A549 (cell line): Measurements from ENCODE around the gene PBX1. TPM values are rescaled to one million over a fixed set of nuclear protein-coding genes. Genes with fewer than 3 reads are reported as not detected.

Source experiments
- ATAC-seq, 2 experiments: fragments of 200-7000 bp in 1 of 2; fragments of >200 bp in 1 of 2; cut with Nextera tagmentation in 1 of 2; cut with Tn5 transposase in 1 of 2; 3 replicates each; pipeline versions ENCODE4 v1.8.0 to v1.9.1; 2018 to 2020; ENCODE audit warnings: mild to moderate bottlenecking in 1 of 2, moderate library complexity in 1 of 2
- CTCF ChIA-PET: fragments of 300-600 bp; sonication (Branson Sonifier 250); formaldehyde crosslinking; extraction: SDS; loops from one replicate; lab custom pipeline; 2021; ENCODE audit warnings: antibody characterized with exemption, inconsistent platforms; lab: Yijun Ruan, JAX
- POLR2A ChIA-PET: fragments of 350-600 bp; formaldehyde crosslinking; extraction: SDS; loops from one replicate; lab custom pipeline; 2021; ENCODE audit warnings: antibody characterized with exemption, inconsistent platforms; lab: Yijun Ruan, JAX
- DNase-seq, 2 experiments: peaks; one replicate each; pipeline versions ENCODE4 v3.0.0 to v3.0.0-alpha.2; 2011 to 2016; ENCODE audit warnings: low read depth in 1 of 2, low spot score in 1 of 2
- FAIRE-seq: peaks from 2 replicates; lab custom pipeline; 2011; peaks lifted over from hg19 to GRCh38; lab: Jason Lieb, UNC
- H3K27ac ChIP-seq, 2 experiments: fragments of >200 bp; sonication (Bioruptor Twin); formaldehyde crosslinking; 3 replicates each; pipeline ENCODE4 v1.5.1; 2016 to 2017
- H3K4me1 ChIP-seq: fragments of >200 bp; sonication (Bioruptor Twin); formaldehyde crosslinking; 3 replicates; pipeline ENCODE4 v1.6.1; 2016
- H3K4me2 ChIP-seq: fragments of >200 bp; sonication (Bioruptor Twin); formaldehyde crosslinking; 3 replicates; pipeline ENCODE4 v1.6.1; 2016
- H3K4me3 ChIP-seq: fragments of >200 bp; sonication (Bioruptor Twin); formaldehyde crosslinking; 3 replicates; pipeline ENCODE4 v1.5.1; 2016
- H3K9me3 ChIP-seq: fragments of >200 bp; sonication (Bioruptor Twin); formaldehyde crosslinking; 3 replicates; pipeline ENCODE4 v1.6.1; 2016
- CBX8 ChIP-seq: fragments of 200-600 bp; sonication (generic); IDR thresholded peaks from 2 replicates; pipeline ENCODE4 v1.6.1; 2016
- CEBPB ChIP-seq, 2 experiments: fragments of >200 bp in 1 of 2; sonication (Bioruptor Twin) in 1 of 2; formaldehyde crosslinking in 1 of 2; IDR thresholded peaks; 2 replicates each; pipeline ENCODE4 v1.6.1; 2012 to 2016
- EHF ChIP-seq: fragments of 250-450 bp; sonication (Bioruptor Pico); IDR thresholded peaks from 2 replicates; pipeline ENCODE4 v1.5.0; 2020; ENCODE audit warnings: mild to moderate bottlenecking
- FOSL2 ChIP-seq, 2 experiments: fragments of 450-650 bp in 1 of 2; fragments of >200 bp in 1 of 2; sonication (Bioruptor Twin) in 1 of 2; formaldehyde crosslinking; IDR thresholded peaks; 2 replicates each; pipeline versions ENCODE4 v1.5.0 to v1.6.1; 2016 to 2020; ENCODE audit warnings: mild to moderate bottlenecking in 1 of 2, moderate library complexity in 1 of 2
- GATA3 ChIP-seq: IDR thresholded peaks from 2 replicates; pipeline ENCODE4 v1.6.1; 2012; ENCODE audit warnings: borderline replicate concordance
- HEYL ChIP-seq: fragments of 250-450 bp; sonication (Bioruptor Pico); IDR thresholded peaks from 2 replicates; pipeline ENCODE4 v1.8.0; 2021; ENCODE audit warnings: mild to moderate bottlenecking, moderate library complexity
- HOXB13 ChIP-seq: fragments of 250-450 bp; sonication (Bioruptor Pico); IDR thresholded peaks from 2 replicates; pipeline ENCODE4 v1.5.0; 2020; ENCODE audit warnings: low read depth, mild to moderate bottlenecking, moderate library complexity
- JUNB ChIP-seq: fragments of >200 bp; sonication (Bioruptor Twin); formaldehyde crosslinking; IDR thresholded peaks from 2 replicates; pipeline ENCODE4 v1.6.1; 2016
- KDM5A ChIP-seq: fragments of 200-600 bp; sonication (generic); IDR thresholded peaks from 2 replicates; pipeline ENCODE4 v1.6.1; 2016; ENCODE audit warnings: antibody characterized with exemption, mild to moderate bottlenecking
- MAFK ChIP-seq: fragments of 450-650 bp; IDR thresholded peaks from 2 replicates; pipeline ENCODE4 v1.6.1; 2014; ENCODE audit not compliant: partially characterized antibody
- NPAS2 ChIP-seq: fragments of 250-450 bp; sonication (Bioruptor Pico); IDR thresholded peaks from 2 replicates; pipeline ENCODE4 v1.8.0; 2022; ENCODE audit warnings: mild to moderate bottlenecking, moderate library complexity, borderline replicate concordance
- POLR2A ChIP-seq: IDR thresholded peaks from 2 replicates; pipeline ENCODE4 v1.6.1; 2012; ENCODE audit warnings: mild to moderate bottlenecking, low read length
- RAD21 ChIP-seq, 2 experiments: fragments of >200 bp in 1 of 2; sonication (Bioruptor Twin) in 1 of 2; formaldehyde crosslinking in 1 of 2; IDR thresholded peaks in 1 of 2; conservative IDR thresholded peaks in 1 of 2; 2 replicates in 1 of 2; 3 replicates in 1 of 2; pipeline ENCODE4 v1.6.1; 2012 to 2018; ENCODE audit warnings: inconsistent platforms in 1 of 2
- RCOR1 ChIP-seq: fragments of 150-350 bp; IDR thresholded peaks from 2 replicates; pipeline ENCODE4 v1.6.1; 2014; ENCODE audit warnings: antibody characterized with exemption, low read length, low read depth
- RFX5 ChIP-seq: fragments of 450-650 bp; IDR thresholded peaks from 2 replicates; pipeline ENCODE4 v1.7.1; 2014; ENCODE audit warnings: antibody characterized with exemption, mild to moderate bottlenecking, moderate library complexity
- SMC3 ChIP-seq: fragments of >200 bp; sonication (Bioruptor Twin); formaldehyde crosslinking; IDR thresholded peaks from 3 replicates; pipeline ENCODE4 v1.6.1; 2018; ENCODE audit warnings: inconsistent platforms
- ZC3H11A ChIP-seq: fragments of 450-650 bp; IDR thresholded peaks from 2 replicates; pipeline ENCODE4 v1.6.1; 2014; ENCODE audit warnings: antibody characterized with exemption, mild to moderate bottlenecking
- ZSCAN20 ChIP-seq: fragments of 250-450 bp; sonication (Bioruptor Pico); IDR thresholded peaks from 2 replicates; pipeline ENCODE4 v1.8.0; 2022; ENCODE audit warnings: mild to moderate bottlenecking, moderate library complexity
- WGBS: methylation state at CpG from one replicate; pipeline ENCODE4 v1.1.6; 2017; ENCODE audit errors: missing lambda C conversion rate; 5-methylcytosine and 5-hydroxymethylcytosine counted together
- polyA plus RNA-seq, 4 experiments: library from polyadenylated mRNA; depleted of rRNA in 3 of 4; stranded (reverse); fragments of >200 nt; fragmentation: RNase III in 1 of 4; extraction: RNeasy Plus Mini Kit Qiagen cat#74134 plus additional on column Dnase treatment in 1 of 4; gene quantifications; 2 replicates in 3 of 4; 3 replicates in 1 of 4; pipeline ENCODE4 v1.2.3, GENCODE V29; 2011 to 2017
- TF ChIP-seq, protein P1 (sequence below): fragments of 450-650 bp; IDR thresholded peaks from 2 replicates; pipeline ENCODE4 v1.6.1; 2014; ENCODE audit warnings: antibody characterized with exemption
- TF ChIP-seq, protein P2 (sequence below): IDR thresholded peaks from 2 replicates; pipeline ENCODE4 v1.6.1; 2012
- TF ChIP-seq, protein P3 (sequence below): fragments of 200-600 bp; sonication (generic); IDR thresholded peaks from 2 replicates; pipeline ENCODE4 v1.6.1; 2016; ENCODE audit warnings: antibody characterized with exemption, mild to moderate bottlenecking, moderate library complexity
- TF ChIP-seq, protein P4 (sequence below): fragments of 150-350 bp; IDR thresholded peaks from 2 replicates; pipeline ENCODE4 v1.6.1; 2014; ENCODE audit warnings: low read depth, mild to moderate bottlenecking, low read length

PBX1 gene
- polyA plus RNA-seq, 2 of the 4 experiments (the other 2 are of a cell fraction), result 47.8 to 61.5 TPM

DNA sequence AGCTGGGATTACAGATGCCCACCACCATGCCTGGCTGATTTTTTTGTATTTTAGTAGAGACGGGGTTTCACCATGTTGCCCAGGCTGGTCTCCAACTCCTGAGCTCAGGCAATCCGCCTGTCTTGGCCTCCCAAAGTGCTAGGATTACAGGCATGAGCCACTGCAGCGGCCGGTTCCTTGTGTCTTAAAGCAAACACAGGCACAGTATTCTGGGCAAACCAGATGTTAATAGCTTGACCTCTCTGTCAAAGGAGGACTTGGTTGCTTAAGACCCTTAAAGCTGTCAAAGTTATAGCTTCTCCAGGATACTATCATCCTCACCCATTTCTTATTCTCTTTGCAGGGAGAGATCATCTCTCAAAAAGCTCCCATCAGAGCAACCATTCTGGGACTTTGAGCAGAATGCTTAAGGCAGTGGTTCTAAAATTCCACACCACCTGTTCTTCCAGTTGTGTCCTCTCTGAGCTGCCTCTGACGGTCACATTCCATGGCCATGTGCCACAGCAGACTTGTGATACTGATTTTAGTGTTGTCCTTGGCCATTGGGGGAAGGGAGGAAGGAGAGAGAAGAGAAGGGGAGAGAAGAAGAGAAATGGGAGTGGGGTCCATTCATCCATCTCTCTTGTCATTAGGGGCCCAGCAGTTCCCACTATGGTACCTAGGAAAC, 81.8 kb downstream of the PBX1 start:
- peaks cover 82% of the 10 kb centered on the region for H3K4me1 ChIP-seq
- no peaks in the 10 kb centered on the region for H3K9me3 ChIP-seq
- H3K4me2 ChIP-seq, result peak overlapping the region; percentile 6; the same call in 1 of the 3 replicates
- TF ChIP-seq, protein P1, sequence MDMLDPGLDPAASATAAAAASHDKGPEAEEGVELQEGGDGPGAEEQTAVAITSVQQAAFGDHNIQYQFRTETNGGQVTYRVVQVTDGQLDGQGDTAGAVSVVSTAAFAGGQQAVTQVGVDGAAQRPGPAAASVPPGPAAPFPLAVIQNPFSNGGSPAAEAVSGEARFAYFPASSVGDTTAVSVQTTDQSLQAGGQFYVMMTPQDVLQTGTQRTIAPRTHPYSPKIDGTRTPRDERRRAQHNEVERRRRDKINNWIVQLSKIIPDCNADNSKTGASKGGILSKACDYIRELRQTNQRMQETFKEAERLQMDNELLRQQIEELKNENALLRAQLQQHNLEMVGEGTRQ, result no peak
- TF ChIP-seq ZSCAN20 (CRISPR knock-in tag) (no peak), HOXB13 (CRISPR knock-in tag) (no peak), CBX8 (no peak), ZC3H11A (no peak)
- TF ChIP-seq, protein P2, sequence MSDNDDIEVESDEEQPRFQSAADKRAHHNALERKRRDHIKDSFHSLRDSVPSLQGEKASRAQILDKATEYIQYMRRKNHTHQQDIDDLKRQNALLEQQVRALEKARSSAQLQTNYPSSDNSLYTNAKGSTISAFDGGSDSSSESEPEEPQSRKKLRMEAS, result 0 out of 2 replicates have a peak, but pooled peaks have one; percentile 18
- H3K4me3 ChIP-seq, result no peak overlapping the region
- 87% methylated on average over 5 of the region's 5 CpGs for WGBS
- POLR2A ChIA-PET, result no interaction called here
- no peak for FAIRE-seq
- CTCF ChIA-PET, result interaction anchor here (1.2 kb wide), 1 partner anchor 146 kb away, joined by 5 read pairs; no protein-coding TSS in a partner anchor
- ATAC-seq, result no peak
- DNase-seq, result no peak
- H3K27ac ChIP-seq, result peak overlapping the region; percentile 33 to 85; a peak in 4 of 6 replicates

DNA sequence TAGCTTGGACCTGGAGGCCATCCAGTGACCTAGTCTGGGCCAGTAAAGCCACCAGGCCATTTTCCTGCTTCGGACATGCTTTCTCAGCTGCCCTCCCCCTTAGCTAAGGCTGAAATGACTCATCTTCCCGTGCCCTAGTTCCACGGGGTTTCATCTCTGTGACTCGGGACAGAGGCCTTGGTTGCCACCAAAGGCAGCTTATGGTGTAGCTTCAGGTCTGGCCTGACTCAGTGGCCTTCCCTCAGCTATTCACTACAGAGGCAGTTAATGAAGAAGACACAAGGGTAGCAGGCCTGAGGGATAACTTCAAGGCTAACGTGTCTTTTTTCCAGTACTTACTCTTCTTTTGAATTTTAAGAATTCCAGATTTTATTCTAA, 82.4 kb downstream of the PBX1 start:
- H3K4me1 ChIP-seq, result peaks cover 82% of the 10 kb centered on the region
- POLR2A ChIA-PET, result interaction anchor here (0.6 kb wide), 1 partner anchor 147 kb away, joined by 4 read pairs; no protein-coding TSS in a partner anchor

DNA sequence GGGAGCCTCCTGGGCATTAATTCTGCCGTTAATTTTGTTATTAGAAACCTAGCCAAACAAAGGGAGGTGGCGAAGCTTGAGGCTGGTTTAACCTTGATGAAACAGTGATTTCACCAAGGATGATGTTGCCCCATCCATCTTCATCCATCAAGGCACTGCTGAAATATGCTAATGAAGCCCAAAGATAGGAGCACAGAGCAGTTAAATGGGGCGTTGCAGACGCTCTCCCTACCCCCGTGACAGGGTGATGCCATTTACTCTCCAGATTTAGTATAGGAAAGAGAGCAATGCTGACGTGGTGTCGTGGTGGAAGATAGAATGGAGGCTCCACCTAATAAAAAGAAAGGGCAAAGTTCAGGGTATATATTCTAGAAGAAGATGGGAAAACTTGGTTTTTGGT, 84.0 kb downstream of the PBX1 start:
- TF ChIP-seq RAD21 (conservative IDR thresholded peaks at IDR 0.05 in 1 of 2, IDR thresholded peaks at IDR 0.05 in 1 of 2), result no peak
- no peak for TF ChIP-seq HOXB13 (CRISPR knock-in tag)
- FAIRE-seq (no peak), DNase-seq (no peak), ATAC-seq (no peak)
- no peak overlapping the region for H3K4me3 ChIP-seq
- WGBS, result 73% methylated on average over 7 of the region's 7 CpGs
- POLR2A ChIA-PET, result no interaction called here
- no peaks in the 10 kb centered on the region for H3K9me3 ChIP-seq
- no peak overlapping the region for H3K4me2 ChIP-seq
- peak overlapping the region in 1 of 2 experiments; percentile 85; a peak in 2 of 6 replicates for H3K27ac ChIP-seq
- H3K4me1 ChIP-seq, result peaks cover 82% of the 10 kb centered on the region
- CTCF ChIA-PET, result no interaction called here

More for the DNA sequence above, 82.4 kb downstream of the PBX1 start:
- Histone ChIP-seq H3K27ac (peak overlapping the region; percentile 33 to 85; a peak in 4 of 6 replicates), H3K4me2 (peak overlapping the region; percentile 6; the same call in 1 of the 3 replicates), H3K9me3 (no peaks in the 10 kb centered on the region), H3K4me3 (no peak overlapping the region)
- no peak for ATAC-seq
- WGBS, result 26% methylated on average over 5 of the region's 5 CpGs
- CTCF ChIA-PET, result interaction anchor here (1.2 kb wide), 1 partner anchor 145 kb away, joined by 5 read pairs; no protein-coding TSS in a partner anchor
- TF ChIP-seq HEYL (CRISPR knock-in tag) (no peak), FOSL2 (IDR thresholded peaks at IDR 0.05) (no peak), FOSL2 (CRISPR knock-in tag; IDR thresholded peaks at IDR 0.05) (peak; percentile 39; the same call in 1 of the 2 replicates)
- no peak for DNase-seq
- no peak for FAIRE-seq

DNA sequence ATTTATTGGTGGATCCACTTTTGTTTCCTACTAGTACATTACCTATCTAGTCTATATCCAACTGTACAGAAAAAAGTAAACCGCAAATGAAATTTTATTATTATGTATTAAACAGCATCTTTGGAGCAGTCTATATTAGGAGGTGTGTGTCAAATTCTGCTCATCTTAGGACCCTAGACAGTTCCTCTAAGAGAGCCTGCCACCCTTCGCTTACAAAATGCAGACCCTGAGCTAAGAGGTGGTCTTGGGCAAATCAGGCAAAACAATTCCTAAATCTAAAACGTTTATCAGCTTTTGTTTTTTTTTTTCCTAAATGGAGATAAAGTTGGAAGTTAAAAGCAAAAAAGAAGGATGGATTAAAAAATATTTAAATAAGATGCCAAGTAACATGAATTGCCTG, 85.3 kb downstream of the PBX1 start:
- Histone ChIP-seq H3K9me3 (no peaks in the 10 kb centered on the region), H3K4me1 (peaks cover 82% of the 10 kb centered on the region), H3K27ac (peak overlapping the region; percentile 68 to 85), H3K4me3 (no peak overlapping the region), H3K4me2 (peak overlapping the region; percentile 70)
- ATAC-seq (no peak), DNase-seq (no peak), FAIRE-seq (no peak)
- CTCF ChIA-PET, result interaction anchor here (1.0 kb wide), 1 partner anchor 17 kb away, joined by 3 read pairs; no protein-coding TSS in a partner anchor
- POLR2A ChIA-PET, result no interaction called here
- 56% methylated on average over 3 of the region's 3 CpGs for WGBS
- TF ChIP-seq, protein P3, sequence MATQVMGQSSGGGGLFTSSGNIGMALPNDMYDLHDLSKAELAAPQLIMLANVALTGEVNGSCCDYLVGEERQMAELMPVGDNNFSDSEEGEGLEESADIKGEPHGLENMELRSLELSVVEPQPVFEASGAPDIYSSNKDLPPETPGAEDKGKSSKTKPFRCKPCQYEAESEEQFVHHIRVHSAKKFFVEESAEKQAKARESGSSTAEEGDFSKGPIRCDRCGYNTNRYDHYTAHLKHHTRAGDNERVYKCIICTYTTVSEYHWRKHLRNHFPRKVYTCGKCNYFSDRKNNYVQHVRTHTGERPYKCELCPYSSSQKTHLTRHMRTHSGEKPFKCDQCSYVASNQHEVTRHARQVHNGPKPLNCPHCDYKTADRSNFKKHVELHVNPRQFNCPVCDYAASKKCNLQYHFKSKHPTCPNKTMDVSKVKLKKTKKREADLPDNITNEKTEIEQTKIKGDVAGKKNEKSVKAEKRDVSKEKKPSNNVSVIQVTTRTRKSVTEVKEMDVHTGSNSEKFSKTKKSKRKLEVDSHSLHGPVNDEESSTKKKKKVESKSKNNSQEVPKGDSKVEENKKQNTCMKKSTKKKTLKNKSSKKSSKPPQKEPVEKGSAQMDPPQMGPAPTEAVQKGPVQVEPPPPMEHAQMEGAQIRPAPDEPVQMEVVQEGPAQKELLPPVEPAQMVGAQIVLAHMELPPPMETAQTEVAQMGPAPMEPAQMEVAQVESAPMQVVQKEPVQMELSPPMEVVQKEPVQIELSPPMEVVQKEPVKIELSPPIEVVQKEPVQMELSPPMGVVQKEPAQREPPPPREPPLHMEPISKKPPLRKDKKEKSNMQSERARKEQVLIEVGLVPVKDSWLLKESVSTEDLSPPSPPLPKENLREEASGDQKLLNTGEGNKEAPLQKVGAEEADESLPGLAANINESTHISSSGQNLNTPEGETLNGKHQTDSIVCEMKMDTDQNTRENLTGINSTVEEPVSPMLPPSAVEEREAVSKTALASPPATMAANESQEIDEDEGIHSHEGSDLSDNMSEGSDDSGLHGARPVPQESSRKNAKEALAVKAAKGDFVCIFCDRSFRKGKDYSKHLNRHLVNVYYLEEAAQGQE, result no peak
- TF ChIP-seq, protein P4, sequence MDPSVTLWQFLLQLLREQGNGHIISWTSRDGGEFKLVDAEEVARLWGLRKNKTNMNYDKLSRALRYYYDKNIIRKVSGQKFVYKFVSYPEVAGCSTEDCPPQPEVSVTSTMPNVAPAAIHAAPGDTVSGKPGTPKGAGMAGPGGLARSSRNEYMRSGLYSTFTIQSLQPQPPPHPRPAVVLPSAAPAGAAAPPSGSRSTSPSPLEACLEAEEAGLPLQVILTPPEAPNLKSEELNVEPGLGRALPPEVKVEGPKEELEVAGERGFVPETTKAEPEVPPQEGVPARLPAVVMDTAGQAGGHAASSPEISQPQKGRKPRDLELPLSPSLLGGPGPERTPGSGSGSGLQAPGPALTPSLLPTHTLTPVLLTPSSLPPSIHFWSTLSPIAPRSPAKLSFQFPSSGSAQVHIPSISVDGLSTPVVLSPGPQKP, result no peak
- TF ChIP-seq GATA3 (no peak), RCOR1 (no peak), SMC3 (no peak), ZC3H11A (no peak), RFX5 (no peak), KDM5A (no peak), EHF (CRISPR knock-in tag) (no peak), NPAS2 (CRISPR knock-in tag) (no peak), HEYL (CRISPR knock-in tag) (no peak), RAD21 (conservative IDR thresholded peaks at IDR 0.05 in 1 of 2, IDR thresholded peaks at IDR 0.05 in 1 of 2) (no peak), POLR2A (no peak), MAFK (no peak), JUNB (no peak), CEBPB (IDR thresholded peaks at IDR 0.05) (no peak)
- TF ChIP-seq, protein P1, result no peak
